Lower leg skin (tissue), 4 donors: ENCODE results near the gene NNMT. TPM values are rescaled to one million over a fixed set of nuclear protein-coding genes. Genes with fewer than 3 reads are reported as not detected.
A peak's percentile ranks its signal among the peaks of the same experiment; 100 is the strongest.

Source experiments
- DNase-seq, 2 donors: peaks; one replicate each; pipeline ENCODE4 v3.0.0-alpha.2; 2019; ENCODE audit warnings: low spot score in 2 of 2
- H3K4me3 ChIP-seq: fragments of 200-600 bp; sonication (generic); 2 replicates; pipeline ENCODE4 v1.5.1; 2017; ENCODE audit warnings: mild to moderate bottlenecking, low read depth; ENCODE audit not compliant: poor library complexity, severe bottlenecking
- POLR2A ChIP-seq, 2 donors: fragments of 450-650 bp; IDR thresholded peaks; one replicate each; pipeline ENCODE4 v1.6.1; 2016 to 2017; ENCODE audit warnings: antibody characterized with exemption in 2 of 2, mild to moderate bottlenecking in 1 of 2, moderate library complexity in 1 of 2
- whole genome bisulfite sequencing, 2 donors: methylation state at CpG; one replicate each; pipeline ENCODE4 v1.1.5; 2018; 5-methylcytosine and 5-hydroxymethylcytosine counted together
- intact Hi-C: fragments of 100-400 bp; cut with DNase I; formaldehyde crosslinking; loops from one replicate; pipeline ENCODE4 v1.15.0; 2023; ENCODE audit warnings: low total_unique reads
- total RNA-seq, 4 donors: library from RNA; depleted of rRNA; stranded (reverse); fragments of >200 nt; gene quantifications; one replicate each; pipeline ENCODE4 v1.1.0, GENCODE V29; 2016
- TF ChIP-seq, protein P1 (sequence below), 3 donors: fragments of 450-650 bp; IDR thresholded peaks; one replicate each; pipeline ENCODE4 v1.5.1; 2016; ENCODE audit warnings: antibody characterized with exemption in 3 of 3, mild to moderate bottlenecking in 3 of 3, moderate library complexity in 2 of 3

The NNMT gene
- total RNA-seq, 4 donors from 2014 or later = 137 to 381 (median 145) TPM

DNA sequence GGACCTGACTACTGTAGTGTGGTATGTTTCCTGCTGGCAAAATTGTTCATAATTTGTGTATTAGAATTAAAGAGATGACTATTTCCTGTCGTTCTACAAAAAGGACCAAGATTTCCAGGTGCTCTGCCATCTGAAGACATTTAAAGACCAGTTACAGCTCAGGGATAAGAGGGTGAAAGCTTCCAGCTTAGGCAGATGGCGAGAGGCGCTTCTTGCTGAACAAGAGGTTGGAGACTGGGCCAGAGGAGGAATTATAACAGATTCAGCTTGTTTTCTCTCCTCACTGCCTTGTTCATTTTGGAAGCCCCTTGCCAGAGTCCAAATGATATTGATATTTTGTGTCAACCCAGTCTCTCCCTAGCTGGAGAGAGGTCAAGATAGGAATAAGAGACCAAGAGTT is 23.1 kb upstream of the NNMT start:
- DNase-seq = no peak
- TF ChIP-seq, protein P1, sequence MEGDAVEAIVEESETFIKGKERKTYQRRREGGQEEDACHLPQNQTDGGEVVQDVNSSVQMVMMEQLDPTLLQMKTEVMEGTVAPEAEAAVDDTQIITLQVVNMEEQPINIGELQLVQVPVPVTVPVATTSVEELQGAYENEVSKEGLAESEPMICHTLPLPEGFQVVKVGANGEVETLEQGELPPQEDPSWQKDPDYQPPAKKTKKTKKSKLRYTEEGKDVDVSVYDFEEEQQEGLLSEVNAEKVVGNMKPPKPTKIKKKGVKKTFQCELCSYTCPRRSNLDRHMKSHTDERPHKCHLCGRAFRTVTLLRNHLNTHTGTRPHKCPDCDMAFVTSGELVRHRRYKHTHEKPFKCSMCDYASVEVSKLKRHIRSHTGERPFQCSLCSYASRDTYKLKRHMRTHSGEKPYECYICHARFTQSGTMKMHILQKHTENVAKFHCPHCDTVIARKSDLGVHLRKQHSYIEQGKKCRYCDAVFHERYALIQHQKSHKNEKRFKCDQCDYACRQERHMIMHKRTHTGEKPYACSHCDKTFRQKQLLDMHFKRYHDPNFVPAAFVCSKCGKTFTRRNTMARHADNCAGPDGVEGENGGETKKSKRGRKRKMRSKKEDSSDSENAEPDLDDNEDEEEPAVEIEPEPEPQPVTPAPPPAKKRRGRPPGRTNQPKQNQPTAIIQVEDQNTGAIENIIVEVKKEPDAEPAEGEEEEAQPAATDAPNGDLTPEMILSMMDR (IDR thresholded peaks at IDR 0.05) = no peak
- TF ChIP-seq POLR2A (IDR thresholded peaks at IDR 0.05) = no peak
- intact Hi-C loops = no loop called here
- 68 to 80% methylated on average over 3 of the region's 3 CpGs for WGBS, 2 donors
- H3K4me3 ChIP-seq = no peak overlapping the region

DNA sequence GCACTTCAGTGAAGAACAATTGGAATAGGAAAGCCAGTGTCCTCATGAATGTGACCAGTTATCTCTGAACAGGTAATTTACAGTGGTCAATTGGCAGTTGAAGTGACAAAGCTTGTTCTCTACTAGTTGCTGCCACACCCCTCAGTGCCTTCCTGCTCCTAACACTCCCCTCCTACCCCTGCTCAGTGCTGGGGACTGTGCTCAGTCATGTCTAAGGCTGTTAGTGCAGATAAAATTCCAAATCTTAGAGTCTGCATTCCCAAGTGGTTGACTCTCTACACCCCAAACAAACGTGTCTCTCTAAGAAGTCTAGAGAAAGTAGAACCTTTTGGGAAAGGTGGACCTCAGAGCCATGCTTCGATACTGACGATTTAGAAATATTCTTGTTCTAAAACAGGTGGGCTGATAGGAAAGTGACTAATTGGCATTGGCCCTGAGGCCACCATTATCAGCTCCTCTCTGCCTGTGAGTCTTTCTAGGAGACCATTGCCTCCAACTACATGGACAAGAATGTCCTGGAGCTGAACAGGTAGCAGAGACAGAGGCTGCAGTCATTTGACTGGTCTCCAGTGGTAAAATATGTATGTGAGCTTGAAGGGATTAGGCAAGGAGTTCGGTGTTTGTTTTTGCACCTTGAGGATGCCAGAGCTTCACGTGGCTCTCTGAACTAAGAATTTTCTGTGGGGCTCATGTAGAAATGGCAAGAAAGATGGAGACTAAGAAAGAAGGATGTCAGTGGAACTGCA is 22.1 kb upstream of the NNMT start:
- no peak overlapping the region for H3K4me3 ChIP-seq
- no peak for TF ChIP-seq POLR2A (IDR thresholded peaks at IDR 0.05)
- TF ChIP-seq, protein P1 (IDR thresholded peaks at IDR 0.05) = no peak
- 60 to 69% methylated on average over 5 of the region's 5 CpGs for WGBS, 2 donors
- peak in 1 of 2 donors; percentile 13 for DNase-seq
- intact Hi-C loops = no loop called here

DNA sequence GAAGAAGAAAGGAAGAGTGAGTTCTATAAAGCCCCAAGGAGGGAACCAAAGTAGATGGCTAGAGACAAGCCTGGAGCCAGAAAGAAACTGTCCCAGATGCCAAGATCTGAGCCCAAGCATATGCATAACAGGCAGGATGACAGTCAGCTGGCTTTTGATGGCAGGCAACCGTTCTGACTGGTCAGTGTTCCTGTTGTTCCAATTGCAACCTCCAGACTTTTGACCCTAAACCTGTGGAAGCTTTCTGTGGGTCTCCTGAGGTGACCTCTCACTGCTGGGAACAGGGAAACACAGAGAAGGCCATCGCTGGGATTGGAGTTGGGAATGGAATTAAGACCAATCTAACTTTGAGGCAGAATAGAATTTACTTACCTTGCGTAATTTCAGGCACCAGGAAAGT is 21.6 kb upstream of the NNMT start:
- no peak overlapping the region for H3K4me3 ChIP-seq
- DNase-seq = peak in 1 of 2 donors; percentile 8
- TF ChIP-seq, protein P1 (IDR thresholded peaks at IDR 0.05) = no peak
- no peak for TF ChIP-seq POLR2A (IDR thresholded peaks at IDR 0.05)
- WGBS, 2 donors = 64 to 71% methylated on average over 3 of the region's 3 CpGs
- intact Hi-C loops = no loop called here

DNA sequence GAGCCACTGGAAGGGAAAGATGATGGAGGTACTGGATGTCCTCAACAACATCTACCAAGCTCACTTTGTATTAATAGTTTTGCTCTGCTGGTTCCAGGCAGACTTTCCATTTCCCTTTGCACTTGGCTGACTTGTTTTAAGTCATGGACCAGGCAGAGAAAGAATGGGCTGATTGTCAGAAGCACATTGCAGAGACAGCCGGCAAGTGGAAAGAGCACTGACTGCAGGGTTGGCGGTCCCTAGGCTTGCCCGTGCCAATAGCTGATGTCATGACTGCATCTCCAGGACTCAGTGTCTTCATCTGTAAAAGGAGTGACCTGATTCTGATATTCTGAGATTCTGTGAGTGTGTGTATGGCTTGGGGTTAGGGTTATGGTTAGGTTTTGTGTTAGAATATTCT is 20.9 kb upstream of the NNMT start:
- TF ChIP-seq, protein P1 (IDR thresholded peaks at IDR 0.05) = no peak
- WGBS, 2 donors = 46 to 70% methylated on average over 3 of the region's 3 CpGs
- no peak overlapping the region for H3K4me3 ChIP-seq
- intact Hi-C loops = no loop called here
- no peak for DNase-seq

- DNase-seq = peak in 1 of 2 donors; percentile 5
- 68 to 75% methylated on average over 5 of the region's 5 CpGs for WGBS, 2 donors
- H3K4me3 ChIP-seq = no peak overlapping the region
- intact Hi-C loops = no loop called here
- no peak for TF ChIP-seq POLR2A (IDR thresholded peaks at IDR 0.05)
- TF ChIP-seq, protein P1 (IDR thresholded peaks at IDR 0.05) = no peak
Measured at GRCh38 chr11:114276077-114276476, 20.1 kb upstream of the NNMT start.
